Neural cell (in vitro differentiated cells): ENCODE measurements around the gene CCDC185. TPM values are rescaled to one million over a fixed set of nuclear protein-coding genes. Genes with fewer than 3 reads are reported as not detected.

Source experiments
- H2AFZ ChIP-seq: fragments of 200-600, 300-800 bp; sonication (generic), shearing (Covaris generic); 2 replicates; pipeline ENCODE4 v1.6.0; 2014; ENCODE audit warnings: low read depth, mild to moderate bottlenecking, antibody characterized with exemption, low read length, moderate library complexity
- H3F3A ChIP-seq: fragments of 200-600 bp; shearing (Covaris generic); 2 replicates; pipeline ENCODE4 v1.6.1; 2016; ENCODE audit warnings: mild to moderate bottlenecking, moderate library complexity, mixed read lengths, antibody characterized with exemption, low read length; ENCODE audit not compliant: insufficient read depth, poor library complexity, severe bottlenecking
- H3K27ac ChIP-seq: fragments of 200-600, 300-800 bp; sonication (generic), shearing (Covaris generic); 2 replicates; pipeline ENCODE4 v1.5.1; 2014; ENCODE audit warnings: mild to moderate bottlenecking, low read length, moderate library complexity
- H3K27me3 ChIP-seq: fragments of 300-800, 200-600 bp; sonication (generic), shearing (Covaris generic); 2 replicates; pipeline ENCODE4 v1.6.0; 2014; ENCODE audit warnings: mild to moderate bottlenecking, low read depth, low read length, moderate library complexity; ENCODE audit not compliant: insufficient read depth
- H3K36me3 ChIP-seq: fragments of 300-800, 200-600 bp; sonication (generic), shearing (Covaris generic); 2 replicates; pipeline ENCODE4 v1.5.1; 2014; ENCODE audit warnings: mild to moderate bottlenecking, antibody characterized with exemption, low read length, moderate library complexity; ENCODE audit not compliant: insufficient read depth
- H3K4me2 ChIP-seq: fragments of 300-800, 200-600 bp; sonication (generic), shearing (Covaris generic); 2 replicates; pipeline ENCODE4 v1.6.0; 2014; ENCODE audit warnings: mild to moderate bottlenecking, low read length
- H3K4me3 ChIP-seq: fragments of 300-800, 200-600 bp; sonication (generic), shearing (Covaris generic); 2 replicates; pipeline ENCODE4 v1.5.1; 2014; ENCODE audit warnings: mild to moderate bottlenecking, low read length, moderate library complexity
- H3K79me2 ChIP-seq: fragments of 200-600 bp; shearing (Covaris generic); replicated peaks from 2 replicates; pipeline ENCODE4 v1.6.0; 2014; ENCODE audit warnings: mild to moderate bottlenecking, low read length, moderate library complexity; ENCODE audit not compliant: insufficient read depth
- H3K9ac ChIP-seq: fragments of 300-800, 200-600 bp; sonication (generic), shearing (Covaris generic); 2 replicates; pipeline ENCODE4 v1.6.1; 2016; ENCODE audit warnings: mild to moderate bottlenecking, low read length, mixed read lengths
- H3K9me2 ChIP-seq: fragments of 200-600 bp; shearing (Covaris generic); 2 replicates; pipeline ENCODE4 v1.6.1; 2016; ENCODE audit warnings: mild to moderate bottlenecking, low read length, mixed read lengths; ENCODE audit not compliant: insufficient read depth
- H3K9me3 ChIP-seq: fragments of 200-600, 300-800 bp; sonication (generic), shearing (Covaris generic); 2 replicates; pipeline ENCODE4 v1.6.1; 2016; ENCODE audit warnings: mild to moderate bottlenecking, mixed run types, low read length, moderate library complexity, mixed read lengths
- H4K20me1 ChIP-seq: fragments of 200-600 bp; shearing (Covaris generic); 2 replicates; pipeline ENCODE4 v1.6.1; 2016; ENCODE audit warnings: mild to moderate bottlenecking, mixed run types; ENCODE audit not compliant: insufficient read depth
- CTCF ChIP-seq: fragments of 450-650 bp; IDR thresholded peaks from 2 replicates; pipeline ENCODE4 v1.5.1; 2014; ENCODE audit warnings: antibody characterized with exemption, mild to moderate bottlenecking, moderate library complexity; ENCODE audit not compliant: poor library complexity, severe bottlenecking
- EP300 ChIP-seq: fragments of 450-650 bp; conservative IDR thresholded peaks from 2 replicates; pipeline ENCODE4 v1.6.1; 2014; ENCODE audit warnings: antibody characterized with exemption, mild to moderate bottlenecking, moderate library complexity; ENCODE audit not compliant: poor library complexity, severe bottlenecking
- EZH2 ChIP-seq: fragments of 200-600, 300-800 bp; shearing (Covaris generic), sonication (generic); IDR thresholded peaks from 2 replicates; pipeline ENCODE4 v1.6.1; 2014; ENCODE audit warnings: antibody characterized with exemption, low read length, borderline replicate concordance, mild to moderate bottlenecking; ENCODE audit not compliant: insufficient read depth, poor library complexity, severe bottlenecking
- MXI1 ChIP-seq: fragments of 450-650 bp; conservative IDR thresholded peaks from 2 replicates; pipeline ENCODE4 v1.6.1; 2014; ENCODE audit warnings: antibody characterized with exemption, mild to moderate bottlenecking; ENCODE audit not compliant: poor library complexity, severe bottlenecking
- POLR2AphosphoS5 ChIP-seq: IDR thresholded peaks from 2 replicates; pipeline ENCODE4 v1.6.1; 2012
- RAD21 ChIP-seq: fragments of 450-650 bp; conservative IDR thresholded peaks from 2 replicates; pipeline ENCODE4 v1.6.1; 2014; ENCODE audit warnings: antibody characterized with exemption, mild to moderate bottlenecking, moderate library complexity
- REST ChIP-seq: IDR thresholded peaks from 2 replicates; pipeline ENCODE4 v1.6.1; 2012; ENCODE audit warnings: borderline replicate concordance
- SMC3 ChIP-seq: fragments of 450-650 bp; conservative IDR thresholded peaks from 2 replicates; pipeline ENCODE4 v1.6.1; 2014; ENCODE audit warnings: antibody characterized with exemption, mild to moderate bottlenecking, moderate library complexity; ENCODE audit not compliant: poor library complexity
- TAF1 ChIP-seq: IDR thresholded peaks from 2 replicates; pipeline ENCODE4 v1.6.1; 2012; ENCODE audit warnings: low read depth
- polyA plus RNA-seq: library from polyadenylated mRNA; depleted of rRNA; stranded (reverse); fragments of >200 nt; gene quantifications from 2 replicates; pipeline ENCODE4 v1.2.3, GENCODE V29; 2014

CCDC185 gene
- polyA plus RNA-seq, 1 donor from 2014 or later = not detected

- Histone ChIP-seq H3K9me3 (no peaks in the 10 kb centered on the region), H3K36me3 (no peaks in the 10 kb centered on the region), H3K27me3 (peaks cover 23% of the 10 kb centered on the region), H3K4me3 (no peak overlapping the region), H3K9me2 (no peaks in the 10 kb centered on the region), H3K27ac (no peak overlapping the region), H3F3A (no peaks in the 10 kb centered on the region), H2AFZ (no peak overlapping the region), H3K4me2 (no peak overlapping the region), H4K20me1 (no peaks in the 10 kb centered on the region), H3K79me2 (no peaks in the 10 kb centered on the region), H3K9ac (no peak overlapping the region)
- no peak for TF ChIP-seq CTCF
- no peak for TF ChIP-seq REST
- TF ChIP-seq POLR2AphosphoS5 = no peak
- no peak for TF ChIP-seq SMC3
- no peak for TF ChIP-seq EP300
- no peak for TF ChIP-seq EZH2
- TF ChIP-seq TAF1 = no peak
- no peak for TF ChIP-seq MXI1
- no peak for TF ChIP-seq RAD21
Observed at GRCh38 chr1:223390618-223391017, 2.6 kb upstream of the CCDC185 start.

GRCh38 chr1:223394242-223394641, 1.0 kb downstream of the CCDC185 start:
- peaks cover 23% of the 10 kb centered on the region for H3K27me3 ChIP-seq
- no peaks in the 10 kb centered on the region for H3K36me3 ChIP-seq
- no peaks in the 10 kb centered on the region for H3K79me2 ChIP-seq
- no peak overlapping the region for H3K9ac ChIP-seq
- no peak overlapping the region for H3K4me2 ChIP-seq
- H3K4me3 ChIP-seq = no peak overlapping the region
- H4K20me1 ChIP-seq = no peaks in the 10 kb centered on the region
- TF ChIP-seq POLR2AphosphoS5 (no peak), CTCF (no peak), EP300 (no peak), REST (no peak), MXI1 (no peak), TAF1 (no peak)
- H2AFZ ChIP-seq = no peak overlapping the region
- no peaks in the 10 kb centered on the region for H3F3A ChIP-seq
- no peak overlapping the region for H3K27ac ChIP-seq
- H3K9me2 ChIP-seq = no peaks in the 10 kb centered on the region
- no peaks in the 10 kb centered on the region for H3K9me3 ChIP-seq
